ENCODE measurements around the gene PROZ. TPM values are rescaled to one million over a fixed set of nuclear protein-coding genes. Genes with fewer than 3 reads are reported as not detected.
A peak's percentile ranks its signal among the peaks of the same experiment; 100 is the strongest.

Gene PROZ
- total RNA-seq, 2 experiments from 2014 or later: not detected

DNA sequence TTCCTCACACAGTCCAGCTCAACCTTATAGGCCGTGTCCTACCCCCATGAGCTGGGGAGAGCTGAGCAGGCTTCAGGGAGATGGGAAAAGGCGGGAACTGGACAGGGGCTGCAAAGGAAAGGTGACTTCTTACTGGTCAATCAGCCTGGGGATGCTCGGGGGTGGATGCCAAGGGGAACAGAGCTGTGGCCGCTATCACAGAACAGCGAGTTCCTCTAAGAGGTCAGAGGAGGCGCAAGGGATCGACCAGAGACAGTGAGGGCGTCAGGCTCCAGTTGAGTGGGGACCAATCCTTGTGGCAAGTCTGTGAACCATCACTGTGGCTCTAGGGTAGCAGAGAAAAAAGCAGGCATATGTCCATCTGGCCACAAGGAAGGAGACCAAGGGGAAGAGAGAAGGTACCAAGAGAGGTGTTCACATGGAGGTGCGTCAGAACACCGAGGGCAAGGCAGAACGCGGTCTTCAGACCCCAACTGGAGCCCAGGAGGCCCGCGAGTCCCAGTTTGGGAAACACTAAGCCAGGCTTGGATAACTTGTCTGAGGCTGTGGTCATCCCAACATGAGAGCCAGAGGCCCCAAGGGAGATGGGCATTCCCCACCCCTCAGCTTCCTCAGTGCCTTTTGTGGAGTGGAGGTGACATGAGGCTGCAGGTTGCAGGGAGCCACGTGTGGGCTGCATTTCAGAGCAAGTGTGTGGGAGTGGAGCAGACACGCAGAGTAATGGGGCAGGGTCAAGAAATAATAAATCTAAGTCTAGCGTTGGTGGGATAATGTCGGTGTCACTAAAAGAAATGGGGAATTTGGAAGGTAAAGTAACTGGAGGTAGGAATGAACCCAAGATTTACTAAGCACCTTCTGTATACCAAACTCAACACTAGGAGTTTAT lies 31.9 kb upstream of the PROZ start:
- peaks cover 4 to 7% of the 10 kb centered on the region in 2 experiments for H3K27me3 ChIP-seq (ENCODE audit: control insufficient read depth in 1 of 2, insufficient read depth in 2 of 2, low read length in 2 of 2)
- peaks cover 35% of the 10 kb centered on the region for H3K27me3 Mint-ChIP-seq
- H3K36me3 Mint-ChIP-seq (ENCODE audit: low read depth): no peaks in the 10 kb centered on the region
- DNase-seq (no peak), ATAC-seq (ENCODE audit: poor library complexity) (no peak)
- peaks cover 13% of the 10 kb centered on the region for H3K4me1 ChIP-seq (ENCODE audit: insufficient read depth, low read length)
- H3K36me3 ChIP-seq (ENCODE audit: insufficient read depth, low read length): no peaks in the 10 kb centered on the region
- peaks cover 6% of the 10 kb centered on the region for H3K4me1 Mint-ChIP-seq (ENCODE audit: low read depth)
- H3K9me3 ChIP-seq (ENCODE audit: control insufficient read depth in 1 of 2, insufficient read depth in 1 of 2, low read length in 2 of 2): peaks cover 0 to 10% of the 10 kb centered on the region in 2 experiments
- no peak for TF ChIP-seq CTCF (IDR thresholded peaks at IDR 0.05)
- no peak overlapping the region for H3K4me3 ChIP-seq (ENCODE audit: low read length)
- no peaks in the 10 kb centered on the region for H3K9me3 Mint-ChIP-seq
- no peak overlapping the region for H3K4me3 Mint-ChIP-seq
- CTCF ChIA-PET: no interaction called here
- intact Hi-C loops (cut with DNase I, micrococcal nuclease): no loop called here
- POLR2A ChIA-PET: no interaction called here
- no peak overlapping the region for H3K27ac Mint-ChIP-seq
- H3K27ac ChIP-seq (ENCODE audit: low read depth in 1 of 2, low read length in 2 of 2): no peak overlapping the region

DNA sequence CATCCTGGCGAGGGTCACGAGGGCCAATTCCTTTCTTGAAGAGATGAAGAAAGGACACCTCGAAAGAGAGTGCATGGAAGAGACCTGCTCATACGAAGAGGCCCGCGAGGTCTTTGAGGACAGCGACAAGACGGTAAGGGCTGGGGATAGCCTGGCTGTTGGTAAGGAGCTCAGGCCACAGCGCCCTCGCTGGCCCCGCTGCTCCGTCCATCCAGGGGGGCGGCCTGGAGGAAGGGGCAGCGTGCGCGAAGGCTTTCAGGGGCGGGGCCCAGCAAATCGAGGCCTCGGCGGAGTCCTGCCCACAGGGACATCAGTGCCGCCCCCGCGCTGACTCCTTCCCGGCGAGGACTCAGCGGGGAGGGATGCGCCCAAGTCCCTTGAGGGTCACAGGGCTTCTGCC lies 29.0 kb upstream of the PROZ start:
- Mint-ChIP-seq H3K9me3 (no peaks in the 10 kb centered on the region), H3K4me3 (peak overlapping the region; percentile 51), H3K27me3 (peaks cover 35% of the 10 kb centered on the region), H3K36me3 (ENCODE audit: low read depth) (no peaks in the 10 kb centered on the region), H3K27ac (no peak overlapping the region), H3K4me1 (ENCODE audit: low read depth) (peaks cover 6% of the 10 kb centered on the region)
- no peak overlapping the region for H3K27ac ChIP-seq (ENCODE audit: low read depth in 1 of 2, low read length in 2 of 2)
- DNase-seq (no peak), ATAC-seq (ENCODE audit: poor library complexity) (no peak)
- H3K4me3 ChIP-seq (ENCODE audit: low read length): peak overlapping the region; percentile 40
- CTCF ChIA-PET: no interaction called here
- intact Hi-C loops (cut with DNase I, micrococcal nuclease): no loop called here
- H3K9me3 ChIP-seq (ENCODE audit: control insufficient read depth in 1 of 2, insufficient read depth in 1 of 2, low read length in 2 of 2): peaks cover 0 to 10% of the 10 kb centered on the region in 2 experiments
- peaks cover 4 to 7% of the 10 kb centered on the region in 2 experiments for H3K27me3 ChIP-seq (ENCODE audit: control insufficient read depth in 1 of 2, insufficient read depth in 2 of 2, low read length in 2 of 2)
- POLR2A ChIA-PET: interaction anchor here (1.2 kb wide), 1 partner anchor 24 kb away, joined by 3 read pairs; no protein-coding TSS in a partner anchor
- H3K4me1 ChIP-seq (ENCODE audit: insufficient read depth, low read length): peaks cover 13% of the 10 kb centered on the region
- no peaks in the 10 kb centered on the region for H3K36me3 ChIP-seq (ENCODE audit: insufficient read depth, low read length)
- no peak for TF ChIP-seq CTCF (IDR thresholded peaks at IDR 0.05)

- Mint-ChIP-seq H3K36me3 (ENCODE audit: low read depth) (no peaks in the 10 kb centered on the region), H3K4me3 (peak overlapping the region; percentile 68), H3K4me1 (ENCODE audit: low read depth) (peaks cover 6% of the 10 kb centered on the region), H3K9me3 (no peaks in the 10 kb centered on the region), H3K27me3 (peaks cover 35% of the 10 kb centered on the region), H3K27ac (no peak overlapping the region)
- ATAC-seq (ENCODE audit: poor library complexity) (no peak), DNase-seq (peak in 6 of 14 experiments; percentile 24 to 59 (median 34))
- intact Hi-C loops (cut with DNase I, micrococcal nuclease): no loop called here
- TF ChIP-seq CTCF (IDR thresholded peaks at IDR 0.05): no peak
- H3K27me3 ChIP-seq (ENCODE audit: control insufficient read depth in 1 of 2, insufficient read depth in 2 of 2, low read length in 2 of 2): peaks cover 4 to 7% of the 10 kb centered on the region in 2 experiments
- CTCF ChIA-PET: no interaction called here
- H3K36me3 ChIP-seq (ENCODE audit: insufficient read depth, low read length): no peaks in the 10 kb centered on the region
- H3K9me3 ChIP-seq (ENCODE audit: control insufficient read depth in 1 of 2, insufficient read depth in 1 of 2, low read length in 2 of 2): peaks cover 0 to 10% of the 10 kb centered on the region in 2 experiments
- no peak overlapping the region for H3K27ac ChIP-seq (ENCODE audit: low read depth in 1 of 2, low read length in 2 of 2)
- H3K4me3 ChIP-seq (ENCODE audit: low read length): peak overlapping the region; percentile 40
- POLR2A ChIA-PET: interaction anchor here (1.2 kb wide), 1 partner anchor 23 kb away, joined by 3 read pairs; no protein-coding TSS in a partner anchor
- peaks cover 13% of the 10 kb centered on the region for H3K4me1 ChIP-seq (ENCODE audit: insufficient read depth, low read length)
These were observed 28.3 kb upstream of the PROZ start for GRCh38 chr13:113129921-113130750.
